K562 (cell line): ENCODE results near the gene KIAA0930. TPM values are rescaled to one million over a fixed set of nuclear protein-coding genes. Genes with fewer than 3 reads are reported as not detected.

ENCODE experiments used
- ATAC-seq: fragments of 200-7000 bp; cut with Tn5 transposase; 3 replicates; pipeline ENCODE4 v1.9.1; 2020; ENCODE audit warnings: moderate library complexity
- BruUV-seq: library from RNA; stranded (reverse); fragments of 400-500 nt; replicated peaks from 2 replicates; lab custom pipeline; 2021; lab: Mats Ljungman, UMichigan
- CTCF ChIA-PET: fragments of 300-600 bp; formaldehyde crosslinking; extraction: SDS; loops from one replicate; lab custom pipeline; 2021; ENCODE audit warnings: low intra/inter-chr PET ratio; lab: Yijun Ruan, JAX
- POLR2A ChIA-PET: fragments of 300-600, 350-650 bp; sonication (Branson Sonifier 250); formaldehyde crosslinking; extraction: SDS; loops from one replicate; lab custom pipeline; 2021; ENCODE audit warnings: antibody characterized with exemption, inconsistent platforms; lab: Yijun Ruan, JAX
- DNase-seq, 4 experiments: peaks; one replicate each; pipeline versions ENCODE4 v3.0.0 to v3.0.0-alpha.2; 2011 to 2018; ENCODE audit warnings: low spot score in 3 of 4, mixed read lengths in 3 of 4; ENCODE audit errors: extremely low read depth in 1 of 4
- FAIRE-seq: peaks from 2 replicates; lab custom pipeline; 2011; peaks lifted over from hg19 to GRCh38; lab: Jason Lieb, UNC
- H2AFZ ChIP-seq: 2 replicates; pipeline ENCODE4 v1.6.0; 2011; ENCODE audit warnings: low read depth, low read length, control low read depth, inconsistent platforms
- H3K27ac ChIP-seq: fragments of 200-600 bp; 3 replicates; pipeline ENCODE4 v1.8.0; 2011; ENCODE audit warnings: low read depth, mild to moderate bottlenecking, control low read depth, inconsistent platforms, low read length, moderate library complexity, mixed read lengths; ENCODE audit errors: extremely low read depth
- H3K27me3 ChIP-seq, 2 experiments: fragments of 300-600 bp in 1 of 2; 2 replicates in 1 of 2; 3 replicates in 1 of 2; pipeline versions ENCODE4 v1.6.0 to v1.8.0; 2011; ENCODE audit warnings: inconsistent platforms in 2 of 2, low read length in 2 of 2, mild to moderate bottlenecking in 1 of 2, mixed read lengths in 1 of 2, moderate library complexity in 1 of 2; ENCODE audit not compliant: control insufficient read depth in 2 of 2, insufficient read depth in 2 of 2
- H3K36me3 ChIP-seq: fragments of 300-600 bp; 3 replicates; pipeline ENCODE4 v1.8.0; 2011; ENCODE audit warnings: mild to moderate bottlenecking, low read length, inconsistent platforms; ENCODE audit not compliant: control insufficient read depth, insufficient read depth
- H3K4me1 ChIP-seq, 2 experiments: fragments of 200-600 bp in 1 of 2; replicated peaks in 1 of 2; 2 replicates in 1 of 2; 3 replicates in 1 of 2; pipeline versions ENCODE4 v1.5.1 to v1.8.0; 2011; ENCODE audit warnings: inconsistent platforms in 2 of 2, low read length in 2 of 2, mild to moderate bottlenecking in 1 of 2, mixed read lengths in 1 of 2, moderate library complexity in 1 of 2; ENCODE audit not compliant: control insufficient read depth in 2 of 2, insufficient read depth in 2 of 2
- H3K4me2 ChIP-seq: 2 replicates; pipeline ENCODE4 v1.6.1; 2011; ENCODE audit warnings: low read length, control low read depth, inconsistent platforms, mixed read lengths; ENCODE audit not compliant: insufficient read depth
- H3K4me3 ChIP-seq: fragments of 200-600 bp; sonication (generic), shearing (Covaris generic); 2 replicates; pipeline ENCODE4 v1.5.1; 2016; ENCODE audit warnings: control low read depth, inconsistent platforms
- H3K79me2 ChIP-seq: fragments of 200-600 bp; 3 replicates; pipeline ENCODE4 v1.8.0; 2011; ENCODE audit warnings: low read length, inconsistent platforms; ENCODE audit not compliant: control insufficient read depth, insufficient read depth
- H3K9ac ChIP-seq, 2 experiments: 2 replicates each; pipeline versions ENCODE4 v1.6.0 to v1.6.1; 2011; ENCODE audit warnings: low read depth in 2 of 2, low read length in 2 of 2, control low read depth in 1 of 2, inconsistent platforms in 1 of 2, mild to moderate bottlenecking in 1 of 2, mixed read lengths in 1 of 2; ENCODE audit not compliant: insufficient read depth in 1 of 2
- H3K9me1 ChIP-seq: one replicate; pipeline ENCODE4 v1.6.0; 2011; ENCODE audit warnings: inconsistent platforms, mild to moderate bottlenecking, low read length, moderate library complexity; ENCODE audit not compliant: control insufficient read depth, insufficient read depth
- H3K9me3 ChIP-seq: replicated peaks from 2 replicates; pipeline ENCODE4 v1.5.1; 2011; ENCODE audit warnings: low read depth, low read length, inconsistent platforms; ENCODE audit not compliant: control insufficient read depth, insufficient read depth
- H4K20me1 ChIP-seq: replicated peaks from 2 replicates; pipeline ENCODE4 v1.6.1; 2011; ENCODE audit warnings: low read length, inconsistent platforms, mixed read lengths; ENCODE audit not compliant: control insufficient read depth, insufficient read depth
- ASH1L ChIP-seq: fragments of 450-650 bp; IDR thresholded peaks from 2 replicates; pipeline ENCODE4 v1.6.1; 2018; ENCODE audit warnings: borderline replicate concordance, mild to moderate bottlenecking, low read depth; ENCODE audit not compliant: partially characterized antibody
- HINFP ChIP-seq: fragments of 450-650 bp; conservative IDR thresholded peaks from 2 replicates; pipeline ENCODE4 v1.6.1; 2016; ENCODE audit warnings: missing genetic modification characterization, low read depth, mild to moderate bottlenecking, control low read depth, missing compliant biosample characterization
- MAFF ChIP-seq: IDR thresholded peaks from 2 replicates; pipeline ENCODE4 v1.6.1; 2012; ENCODE audit warnings: low read length, improper control_type of control experiment
- RHOXF2B ChIP-seq: fragments of 250-450 bp; sonication (Bioruptor Pico); conservative IDR thresholded peaks from 2 replicates; pipeline ENCODE4 v1.5.1; 2021
- TSHZ1 ChIP-seq: fragments of 250-450 bp; sonication (Bioruptor Pico); IDR thresholded peaks from 2 replicates; pipeline ENCODE4 v1.4.0; 2020; ENCODE audit warnings: mild to moderate bottlenecking, moderate library complexity
- ZHX1 ChIP-seq: fragments of 150-350 bp; conservative IDR thresholded peaks from 2 replicates; pipeline ENCODE4 v1.6.1; 2014; ENCODE audit warnings: low read length
- ZNF232 ChIP-seq: sonication (generic); formaldehyde crosslinking; IDR thresholded peaks from 2 replicates; pipeline ENCODE4 v1.8.0; 2022; ENCODE audit warnings: mild to moderate bottlenecking, missing genetic modification reagents
- WGBS: fragments of 100-300 bp; shearing (Covaris generic); methylation state at CpG from one replicate; pipeline ENCODE4 v1.1.6; 2016; ENCODE audit warnings: low coverage, mixed read lengths; ENCODE audit not compliant: insufficient coverage; ENCODE audit errors: missing lambda C conversion rate; 5-methylcytosine and 5-hydroxymethylcytosine counted together
- in situ Hi-C: fragments of 300-500 bp; cut with MboI; formaldehyde crosslinking; loops from 4 replicates; pipeline ENCODE4 v1.15.0; 2018; ENCODE audit warnings: inconsistent platforms, mixed read lengths
- intact Hi-C: fragments of 100-400 bp; cut with micrococcal nuclease; formaldehyde crosslinking; loops from 2 replicates; pipeline ENCODE4 v1.14.2; 2022
- polyA plus RNA-seq, 8 experiments: library from polyadenylated mRNA; depleted of rRNA in 4 of 8; stranded (reverse) in 5 of 8; unstranded in 3 of 8; fragments of >200 nt; fragmentation: Nextera tagmentation in 2 of 8; fragmentation: Illumina TruSeq in 1 of 8; extraction: Ambion mirVana in 2 of 8; extraction: Trizol in 1 of 8; gene quantifications; 2 replicates each; pipeline versions ENCODE4 v1.2.1 to v1.2.3, GENCODE V29; 2011 to 2014; ENCODE audit warnings: inconsistent platforms in 1 of 8, missing spikeins in 1 of 8
- total RNA-seq, 7 experiments: library from RNA; depleted of rRNA in 6 of 7; stranded (reverse); fragments of >200 nt in 6 of 7; fragmentation: Illumina TruSeq in 2 of 7; extraction: Trizol in 2 of 7; gene quantifications; 2 replicates each; pipeline versions ENCODE4 v1.2.1 to v1.2.3, GENCODE V29; 2011 to 2021; ENCODE audit warnings: low replicate concordance in 1 of 7

KIAA0930 gene
- total and polyA plus RNA-seq, 9 of the 15 experiments (the other 6 are each of a cell fraction or from before 2014, with no cell fraction given), result 0.24 to 12.1 (median 6.4) TPM

GRCh38 chr22:45281010-45281409 is 40.3 kb upstream of the KIAA0930 start:
- no peak for FAIRE-seq
- H3K36me3 ChIP-seq, result no peaks in the 10 kb centered on the region
- POLR2A ChIA-PET, result no interaction called here
- no peaks in the 10 kb centered on the region for H3K9me3 ChIP-seq
- no peak for ATAC-seq
- BruUV-seq, result no TSS peak
- in situ Hi-C loops (no loop called here), intact Hi-C loops (no loop called here)
- CTCF ChIA-PET, result no interaction called here
- no peak overlapping the region for H3K4me3 ChIP-seq
- H4K20me1 ChIP-seq, result no peaks in the 10 kb centered on the region
- no peak overlapping the region for H2AFZ ChIP-seq
- peaks cover 0 to 7% of the 10 kb centered on the region in 2 experiments; a peak in 3 of 5 replicates for H3K4me1 ChIP-seq
- 0% methylated on average over 3 of the region's 3 CpGs for WGBS
- TF ChIP-seq HINFP (tag) (no peak), ASH1L (no peak), ZNF232 (CRISPR knock-in tag) (no peak), RHOXF2B (CRISPR knock-in tag) (no peak), MAFF (no peak), TSHZ1 (CRISPR knock-in tag) (no peak), ZHX1 (no peak)
- H3K9ac ChIP-seq, result no peak overlapping the region
- DNase-seq, result no peak
- H3K9me1 ChIP-seq, result no peaks in the 10 kb centered on the region
- no peak overlapping the region for H3K27ac ChIP-seq
- no peaks in the 10 kb centered on the region for H3K79me2 ChIP-seq
- H3K4me2 ChIP-seq, result no peak overlapping the region
- peaks cover 0 to 13% of the 10 kb centered on the region in 2 experiments; a peak in 3 of 5 replicates for H3K27me3 ChIP-seq
